ENCODE measurements around the gene STK17B. TPM values are rescaled to one million over a fixed set of nuclear protein-coding genes. Genes with fewer than 3 reads are reported as not detected.

The STK17B gene
- total and polyA plus RNA-seq, 9 of the 15 experiments (the other 6 are each of a cell fraction or from before 2014, with no cell fraction given): 2.3 to 17.7 (median 8.5) TPM

DNA sequence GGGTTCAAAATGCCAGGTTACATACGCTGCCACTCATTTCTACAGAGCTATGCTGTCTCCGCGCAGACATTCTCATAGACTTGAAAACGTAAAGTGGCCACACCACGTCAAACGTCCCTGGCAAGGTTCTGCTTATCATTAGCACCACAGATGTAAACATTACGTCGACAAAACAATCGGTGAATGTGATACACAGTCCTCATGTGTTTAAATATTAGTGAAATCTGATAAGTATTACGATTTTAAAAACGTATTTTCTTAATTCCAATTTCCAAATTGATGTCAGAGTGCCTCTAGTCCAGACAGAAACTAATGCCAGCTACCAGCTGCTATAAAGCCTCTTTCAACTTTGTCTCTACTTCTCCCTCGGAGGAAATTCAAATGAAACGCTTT is 1.2 kb downstream of the STK17B start (continued):
- TF ChIP-seq, protein P1, sequence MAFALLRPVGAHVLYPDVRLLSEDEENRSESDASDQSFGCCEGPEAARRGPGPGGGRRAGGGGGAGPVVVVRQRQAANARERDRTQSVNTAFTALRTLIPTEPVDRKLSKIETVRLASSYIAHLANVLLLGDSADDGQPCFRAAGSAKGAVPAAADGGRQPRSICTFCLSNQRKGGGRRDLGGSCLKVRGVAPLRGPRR (CRISPR knock-in tag; IDR thresholded peaks at IDR 0.05): no peak
- TF ChIP-seq NEUROD1 (IDR thresholded peaks at IDR 0.05; ENCODE audit: borderline replicate concordance, low read depth, low read length, partially characterized antibody) (no peak), POLR2B (IDR thresholded peaks at IDR 0.05; ENCODE audit: low read depth, partially characterized antibody) (no peak), MAFF (IDR thresholded peaks at IDR 0.05; ENCODE audit: low read length) (no peak), BMI1 (IDR thresholded peaks at IDR 0.05; ENCODE audit: low read length) (no peak), ETV6 (IDR thresholded peaks at IDR 0.05; ENCODE audit: borderline replicate concordance in 1 of 2, low read depth in 2 of 2, low read length in 1 of 2) (no peak), ETV6 (CRISPR knock-in tag; IDR thresholded peaks at IDR 0.05; ENCODE audit: borderline replicate concordance) (no peak), RAD21 (CRISPR knock-in tag; conservative IDR thresholded peaks at IDR 0.05 in 1 of 2, IDR thresholded peaks at IDR 0.05 in 1 of 2) (no peak), EHMT2 (IDR thresholded peaks at IDR 0.05) (no peak), ELF4 (CRISPR knock-in tag; IDR thresholded peaks at IDR 0.05) (no peak), CHD4 (IDR thresholded peaks at IDR 0.05; ENCODE audit: insufficient read depth, insufficient replicate concordance, low read depth, low read length, poor library complexity, severe bottlenecking) (no peak), MED1 (CRISPR knock-in tag; IDR thresholded peaks at IDR 0.05; ENCODE audit: borderline replicate concordance) (no peak), KLF1 (tag; IDR thresholded peaks at IDR 0.05) (no peak), NCOR1 (IDR thresholded peaks at IDR 0.05) (peak; percentile 28; the same call in 1 of the 2 replicates), SIN3A (IDR thresholded peaks at IDR 0.05; ENCODE audit: borderline replicate concordance in 2 of 2, control insufficient read depth in 1 of 2, low read depth in 2 of 2, low read length in 2 of 2) (0 out of 4 replicates have a peak, but pooled peaks of 1 of the 2 experiments have one; percentile 31), SMARCA5 (IDR thresholded peaks at IDR 0.05) (no peak)
- TF ChIP-seq, protein P2, sequence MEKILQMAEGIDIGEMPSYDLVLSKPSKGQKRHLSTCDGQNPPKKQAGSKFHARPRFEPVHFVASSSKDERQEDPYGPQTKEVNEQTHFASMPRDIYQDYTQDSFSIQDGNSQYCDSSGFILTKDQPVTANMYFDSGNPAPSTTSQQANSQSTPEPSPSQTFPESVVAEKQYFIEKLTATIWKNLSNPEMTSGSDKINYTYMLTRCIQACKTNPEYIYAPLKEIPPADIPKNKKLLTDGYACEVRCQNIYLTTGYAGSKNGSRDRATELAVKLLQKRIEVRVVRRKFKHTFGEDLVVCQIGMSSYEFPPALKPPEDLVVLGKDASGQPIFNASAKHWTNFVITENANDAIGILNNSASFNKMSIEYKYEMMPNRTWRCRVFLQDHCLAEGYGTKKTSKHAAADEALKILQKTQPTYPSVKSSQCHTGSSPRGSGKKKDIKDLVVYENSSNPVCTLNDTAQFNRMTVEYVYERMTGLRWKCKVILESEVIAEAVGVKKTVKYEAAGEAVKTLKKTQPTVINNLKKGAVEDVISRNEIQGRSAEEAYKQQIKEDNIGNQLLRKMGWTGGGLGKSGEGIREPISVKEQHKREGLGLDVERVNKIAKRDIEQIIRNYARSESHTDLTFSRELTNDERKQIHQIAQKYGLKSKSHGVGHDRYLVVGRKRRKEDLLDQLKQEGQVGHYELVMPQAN (IDR thresholded peaks at IDR 0.05; ENCODE audit: borderline replicate concordance): no peak
- TF ChIP-seq, protein P3, sequence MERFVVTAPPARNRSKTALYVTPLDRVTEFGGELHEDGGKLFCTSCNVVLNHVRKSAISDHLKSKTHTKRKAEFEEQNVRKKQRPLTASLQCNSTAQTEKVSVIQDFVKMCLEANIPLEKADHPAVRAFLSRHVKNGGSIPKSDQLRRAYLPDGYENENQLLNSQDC (CRISPR knock-in tag; IDR thresholded peaks at IDR 0.05): no peak
- TF ChIP-seq, protein P4, sequence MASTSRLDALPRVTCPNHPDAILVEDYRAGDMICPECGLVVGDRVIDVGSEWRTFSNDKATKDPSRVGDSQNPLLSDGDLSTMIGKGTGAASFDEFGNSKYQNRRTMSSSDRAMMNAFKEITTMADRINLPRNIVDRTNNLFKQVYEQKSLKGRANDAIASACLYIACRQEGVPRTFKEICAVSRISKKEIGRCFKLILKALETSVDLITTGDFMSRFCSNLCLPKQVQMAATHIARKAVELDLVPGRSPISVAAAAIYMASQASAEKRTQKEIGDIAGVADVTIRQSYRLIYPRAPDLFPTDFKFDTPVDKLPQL (IDR thresholded peaks at IDR 0.05; ENCODE audit: extremely low read depth, insufficient read length): no peak
- TF ChIP-seq, protein P5, sequence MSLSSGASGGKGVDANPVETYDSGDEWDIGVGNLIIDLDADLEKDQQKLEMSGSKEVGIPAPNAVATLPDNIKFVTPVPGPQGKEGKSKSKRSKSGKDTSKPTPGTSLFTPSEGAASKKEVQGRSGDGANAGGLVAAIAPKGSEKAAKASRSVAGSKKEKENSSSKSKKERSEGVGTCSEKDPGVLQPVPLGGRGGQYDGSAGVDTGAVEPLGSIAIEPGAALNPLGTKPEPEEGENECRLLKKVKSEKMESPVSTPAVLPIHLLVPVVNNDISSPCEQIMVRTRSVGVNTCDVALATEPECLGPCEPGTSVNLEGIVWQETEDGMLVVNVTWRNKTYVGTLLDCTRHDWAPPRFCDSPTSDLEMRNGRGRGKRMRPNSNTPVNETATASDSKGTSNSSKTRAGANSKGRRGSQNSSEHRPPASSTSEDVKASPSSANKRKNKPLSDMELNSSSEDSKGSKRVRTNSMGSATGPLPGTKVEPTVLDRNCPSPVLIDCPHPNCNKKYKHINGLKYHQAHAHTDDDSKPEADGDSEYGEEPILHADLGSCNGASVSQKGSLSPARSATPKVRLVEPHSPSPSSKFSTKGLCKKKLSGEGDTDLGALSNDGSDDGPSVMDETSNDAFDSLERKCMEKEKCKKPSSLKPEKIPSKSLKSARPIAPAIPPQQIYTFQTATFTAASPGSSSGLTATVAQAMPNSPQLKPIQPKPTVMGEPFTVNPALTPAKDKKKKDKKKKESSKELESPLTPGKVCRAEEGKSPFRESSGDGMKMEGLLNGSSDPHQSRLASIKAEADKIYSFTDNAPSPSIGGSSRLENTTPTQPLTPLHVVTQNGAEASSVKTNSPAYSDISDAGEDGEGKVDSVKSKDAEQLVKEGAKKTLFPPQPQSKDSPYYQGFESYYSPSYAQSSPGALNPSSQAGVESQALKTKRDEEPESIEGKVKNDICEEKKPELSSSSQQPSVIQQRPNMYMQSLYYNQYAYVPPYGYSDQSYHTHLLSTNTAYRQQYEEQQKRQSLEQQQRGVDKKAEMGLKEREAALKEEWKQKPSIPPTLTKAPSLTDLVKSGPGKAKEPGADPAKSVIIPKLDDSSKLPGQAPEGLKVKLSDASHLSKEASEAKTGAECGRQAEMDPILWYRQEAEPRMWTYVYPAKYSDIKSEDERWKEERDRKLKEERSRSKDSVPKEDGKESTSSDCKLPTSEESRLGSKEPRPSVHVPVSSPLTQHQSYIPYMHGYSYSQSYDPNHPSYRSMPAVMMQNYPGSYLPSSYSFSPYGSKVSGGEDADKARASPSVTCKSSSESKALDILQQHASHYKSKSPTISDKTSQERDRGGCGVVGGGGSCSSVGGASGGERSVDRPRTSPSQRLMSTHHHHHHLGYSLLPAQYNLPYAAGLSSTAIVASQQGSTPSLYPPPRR (CRISPR knock-in tag; IDR thresholded peaks at IDR 0.05; ENCODE audit: borderline replicate concordance): no peak
